HL-60/S4 (cell line): Measurements from ENCODE around the gene NKD2.

Experiments
- in situ Hi-C: fragments of 300-500 bp; cut with MboI; formaldehyde crosslinking; loops from 2 replicates; pipeline ENCODE4 v1.14.3; 2022; ENCODE audit warnings: low sequenced_read_pairs

NKD2 gene

DNA sequence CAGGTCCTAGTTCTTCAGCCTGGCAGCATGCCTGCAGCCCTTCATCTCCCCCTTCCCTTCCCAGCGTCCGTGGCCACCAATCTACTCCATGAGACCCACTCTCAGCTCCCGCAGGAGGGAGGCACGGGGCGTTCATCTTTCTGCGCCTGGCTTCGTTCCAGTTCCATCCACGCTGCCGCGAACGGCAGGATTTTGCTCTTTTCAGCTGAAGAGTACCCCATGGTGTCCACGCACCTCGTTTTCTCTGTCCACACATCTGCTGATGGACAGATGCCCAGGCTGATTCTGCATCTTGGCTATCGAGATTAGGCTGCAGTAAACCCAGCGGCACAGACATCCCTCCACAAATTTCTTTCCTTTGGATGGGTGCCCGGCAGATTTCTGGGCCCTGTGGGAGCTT lies 30.5 kb upstream of the NKD2 start:
- in situ Hi-C loops, result no loop called here

DNA sequence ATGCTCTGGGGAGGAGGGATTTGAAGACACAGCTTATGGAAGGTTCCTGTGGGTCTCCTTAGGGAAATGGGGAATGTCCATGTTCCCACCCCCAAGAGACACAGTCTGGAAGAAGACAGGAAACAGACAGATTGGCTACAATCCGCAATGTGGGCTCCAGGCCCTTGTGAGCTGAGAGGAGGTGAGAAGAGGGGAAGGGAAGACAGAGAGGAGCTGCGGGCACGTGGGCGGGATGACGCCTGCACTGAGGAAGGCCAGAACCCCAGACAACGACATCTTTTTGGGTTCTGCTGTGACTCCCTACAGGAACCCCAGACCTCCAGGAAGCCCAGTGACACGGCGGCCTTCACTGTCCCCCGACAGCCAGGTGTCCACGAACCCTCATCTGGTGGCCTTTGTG lies 29.9 kb upstream of the NKD2 start:
- in situ Hi-C loops, result no loop called here

DNA sequence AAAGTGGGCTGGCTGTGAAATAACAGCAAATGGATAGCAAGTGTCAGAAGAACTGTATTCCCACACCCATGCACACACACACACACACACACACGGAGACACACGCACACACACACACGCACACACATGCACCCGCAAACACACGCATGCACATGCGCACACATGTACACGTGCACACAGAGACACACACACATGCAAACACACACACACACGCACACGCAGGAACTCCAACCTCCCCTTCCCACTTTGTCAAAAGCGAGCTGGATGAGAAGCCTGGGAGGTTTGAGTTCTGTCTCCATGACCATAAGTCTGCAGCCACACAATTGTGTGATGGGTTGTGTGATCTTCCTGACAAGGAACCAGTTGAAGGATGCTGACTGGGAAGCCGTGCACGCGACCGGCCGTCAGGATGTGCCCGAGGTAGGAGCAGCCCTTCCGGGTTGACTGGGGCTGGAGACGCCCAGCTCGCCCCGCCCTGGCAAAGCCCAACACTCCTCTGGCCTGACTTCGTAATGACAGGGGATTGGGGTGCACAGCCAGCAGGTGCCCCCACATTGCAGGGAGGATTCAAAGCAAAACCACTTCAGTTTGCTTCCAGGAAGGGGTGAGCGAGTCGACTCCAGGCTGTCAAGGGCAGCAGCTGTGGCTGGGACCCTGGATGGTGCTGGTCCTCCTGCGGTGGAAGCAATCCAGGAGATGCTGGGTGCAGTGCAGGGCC lies 29.3 kb upstream of the NKD2 start:
- in situ Hi-C loops, result no loop called here

DNA sequence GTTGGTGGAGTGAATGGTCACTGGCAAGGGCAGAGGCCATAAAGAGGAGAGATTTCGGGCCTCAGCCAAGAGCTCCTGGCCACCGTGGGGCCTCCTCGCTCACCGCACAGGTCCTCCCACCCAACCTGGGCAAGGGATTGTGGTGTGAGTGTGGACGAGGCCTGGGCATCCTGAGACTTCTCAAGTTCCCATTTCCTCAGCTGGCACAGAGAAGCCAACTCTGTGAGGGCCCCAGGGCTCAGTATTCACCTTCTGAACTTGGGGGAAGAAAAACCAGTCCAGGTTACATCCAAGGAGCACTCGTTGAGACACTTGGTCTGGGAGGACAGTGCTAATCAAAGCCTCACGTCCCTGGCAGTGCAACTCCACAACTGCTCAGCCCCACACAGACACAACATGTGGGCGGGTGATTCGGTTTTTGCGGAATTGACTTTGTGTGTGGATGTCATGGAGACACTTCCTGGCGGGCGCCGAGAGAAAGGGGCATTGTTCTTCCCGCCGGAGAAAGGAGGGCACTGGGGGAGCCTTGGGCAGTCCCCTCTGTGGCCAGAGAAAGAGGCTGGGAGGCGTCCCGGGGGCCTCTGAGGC lies 28.5 kb upstream of the NKD2 start:
- in situ Hi-C loops, result no loop called here

DNA sequence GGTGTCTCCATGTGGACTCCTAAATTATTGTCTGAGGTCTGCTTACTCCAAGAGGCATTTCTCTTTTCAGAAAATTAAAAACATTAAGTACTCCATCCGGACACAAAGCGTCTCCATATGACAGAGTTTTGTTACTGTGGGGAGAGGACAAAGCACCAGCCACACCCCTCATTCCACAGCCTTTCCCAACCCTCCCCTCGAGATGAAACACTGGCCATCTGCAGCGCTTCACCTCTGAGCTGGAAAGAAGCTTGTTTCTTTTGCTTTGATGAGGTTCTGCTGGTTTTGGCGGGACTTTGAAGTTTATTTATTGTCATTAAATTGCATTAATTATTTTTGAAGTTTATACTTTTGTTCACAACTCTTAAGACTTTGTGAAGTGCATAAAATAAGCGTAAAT lies 27.6 kb upstream of the NKD2 start:
- in situ Hi-C loops, result no loop called here

DNA sequence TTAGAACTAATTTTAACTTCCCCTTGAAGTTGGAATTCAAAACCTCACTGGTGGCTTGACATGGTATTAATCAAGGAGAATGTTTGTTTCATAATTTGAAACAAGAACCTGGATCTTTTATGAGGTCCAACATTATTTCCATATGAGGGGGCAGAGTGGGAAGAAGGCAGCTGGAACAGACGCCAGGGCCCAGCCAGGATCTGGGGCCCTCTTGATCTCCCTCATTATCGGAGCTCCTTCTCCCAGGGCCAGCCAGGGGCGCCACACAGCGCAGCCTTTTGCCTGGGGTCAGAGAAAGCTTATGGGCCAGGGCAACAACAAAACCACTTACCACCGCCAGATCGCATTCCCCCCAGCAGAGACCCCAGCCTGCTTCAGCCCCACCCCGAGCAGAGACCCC lies 27.1 kb upstream of the NKD2 start:
- in situ Hi-C loops, result no loop called here

DNA sequence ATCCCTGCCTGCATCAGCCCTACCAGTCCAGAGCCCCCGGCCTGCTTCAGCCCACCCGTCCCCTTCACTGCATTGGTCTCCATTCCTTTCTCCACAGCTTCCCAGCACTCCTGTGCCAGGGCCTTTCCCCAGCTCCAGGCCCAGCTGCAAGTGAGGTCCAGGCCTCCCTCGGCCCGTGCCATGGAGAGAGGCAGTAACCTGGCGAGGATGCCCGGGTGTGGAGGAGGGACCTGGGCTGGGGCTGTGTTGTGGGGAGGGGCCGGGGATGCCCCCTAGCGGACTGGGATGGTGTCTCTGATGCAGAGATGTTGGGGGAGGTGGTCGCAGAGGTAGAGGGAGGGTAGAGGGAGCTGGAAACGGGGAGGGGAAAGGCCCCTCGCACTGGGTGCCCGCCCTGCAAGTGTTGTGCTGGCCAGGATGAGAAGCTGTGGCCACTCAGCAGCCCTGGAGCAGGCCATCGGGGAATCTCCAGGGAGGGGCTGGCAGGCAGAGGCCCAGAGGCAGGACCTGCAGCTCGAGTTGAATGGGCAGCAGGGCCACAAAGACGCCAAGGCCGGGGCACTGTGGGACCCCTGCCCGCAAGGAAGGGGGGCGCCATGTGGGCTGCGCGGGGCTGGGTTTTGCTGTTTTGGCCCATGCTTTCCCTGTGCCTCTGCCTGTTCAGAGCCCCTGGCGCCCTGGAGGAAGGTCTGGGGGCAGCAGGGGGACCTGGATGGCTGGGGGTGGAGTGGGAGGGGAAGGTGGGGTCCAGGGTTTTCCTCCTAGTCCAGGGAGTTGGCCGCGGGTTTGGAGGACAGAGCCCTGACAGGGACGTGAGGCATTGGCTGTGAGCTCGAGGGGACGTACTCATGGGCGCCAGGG lies 26.0 kb upstream of the NKD2 start:
- in situ Hi-C loops, result no loop called here

DNA sequence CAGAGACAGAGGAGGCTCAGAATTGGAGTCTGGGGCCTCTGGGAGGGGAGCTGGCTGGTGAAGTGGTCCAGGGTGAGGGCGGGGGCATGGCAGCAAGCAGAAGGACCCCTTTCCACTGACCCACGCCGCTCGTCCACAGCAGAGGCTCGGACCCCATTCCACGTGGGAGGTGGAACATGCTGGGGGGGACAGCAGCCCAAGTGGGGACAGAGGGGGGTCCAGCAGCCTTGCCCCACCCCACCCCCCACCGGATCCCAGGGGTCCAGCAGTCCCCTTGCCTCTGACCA lies 25.4 kb upstream of the NKD2 start:
- in situ Hi-C loops, result no loop called here

DNA sequence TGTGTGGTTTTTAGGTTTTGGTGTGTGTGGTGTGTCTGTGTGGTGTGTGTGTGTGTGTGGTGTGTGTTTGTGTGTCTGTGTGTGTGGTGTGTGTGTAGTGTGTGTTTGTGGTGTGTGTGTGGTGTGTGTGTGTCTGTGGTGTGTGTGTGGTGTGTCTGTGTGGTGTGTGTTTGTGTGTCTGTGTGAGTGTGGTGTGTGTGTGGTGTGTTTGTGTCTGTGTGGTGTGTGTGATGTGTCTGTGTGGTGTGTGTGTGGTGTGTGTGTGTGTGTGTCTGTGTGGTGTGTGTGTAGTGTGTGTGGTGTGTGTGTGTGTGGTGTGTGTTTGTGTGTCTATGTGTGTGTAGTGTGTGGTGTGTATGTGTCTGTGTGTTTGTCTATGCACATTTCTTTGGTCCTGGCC lies 25.0 kb upstream of the NKD2 start:
- in situ Hi-C loops, result no loop called here

DNA sequence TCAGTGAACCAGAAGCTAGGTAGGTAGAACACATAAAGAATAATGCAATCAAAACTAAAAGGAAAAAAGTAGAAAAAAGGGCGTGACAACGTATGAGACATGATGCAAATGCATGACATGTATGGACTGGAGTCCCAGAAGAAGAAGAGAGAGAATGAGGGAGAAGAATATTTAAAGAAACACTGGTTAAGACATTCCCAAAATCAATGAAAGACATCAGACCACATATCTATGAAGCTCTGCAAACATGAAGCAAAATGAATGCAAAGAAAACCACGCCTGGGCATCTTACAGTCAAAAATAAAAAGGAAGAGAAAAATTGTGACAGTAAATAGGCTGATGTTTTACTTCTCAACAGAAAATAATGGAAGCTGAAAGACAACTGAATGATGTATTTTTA lies 23.8 kb upstream of the NKD2 start:
- in situ Hi-C loops, result no loop called here

DNA sequence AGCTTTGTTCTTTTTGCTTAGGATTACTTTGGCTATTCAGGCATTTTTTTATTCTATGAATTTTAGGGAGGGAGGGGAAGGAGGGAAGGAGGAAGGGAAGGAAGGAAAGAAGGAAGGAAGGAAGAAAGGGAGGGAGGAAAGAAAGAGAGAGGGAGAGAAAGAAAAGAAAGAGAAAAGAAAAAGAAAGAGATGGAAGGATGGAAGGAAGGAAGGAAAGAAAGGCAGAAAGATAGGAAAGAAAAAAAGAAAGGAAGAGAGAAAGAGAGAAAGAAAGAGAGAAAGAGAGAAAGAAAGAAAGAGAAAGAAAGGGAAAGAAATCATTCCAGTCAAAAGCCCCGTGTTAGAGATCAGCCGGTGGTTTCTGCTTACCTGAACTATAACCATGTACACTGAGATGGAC lies 20.8 kb upstream of the NKD2 start:
- in situ Hi-C loops, result no loop called here

DNA sequence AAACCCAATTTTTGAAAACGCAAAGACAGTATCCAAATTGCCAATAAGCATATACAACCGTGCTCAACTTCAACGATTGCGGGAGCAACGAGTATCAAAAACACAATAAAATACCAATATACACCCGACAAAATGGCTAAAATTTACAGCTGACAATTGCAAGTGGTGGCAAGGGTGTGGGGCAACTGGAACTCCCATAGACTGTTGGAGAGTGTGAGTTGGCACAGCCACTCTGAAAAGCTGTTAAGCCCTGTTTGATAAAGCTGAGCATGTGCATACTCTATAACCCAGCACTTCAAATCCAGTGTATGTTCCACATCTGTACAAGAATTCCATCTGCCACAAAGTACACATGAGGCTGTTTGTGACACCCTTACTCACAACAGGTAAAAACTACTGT lies 20.3 kb upstream of the NKD2 start:
- in situ Hi-C loops, result no loop called here

DNA sequence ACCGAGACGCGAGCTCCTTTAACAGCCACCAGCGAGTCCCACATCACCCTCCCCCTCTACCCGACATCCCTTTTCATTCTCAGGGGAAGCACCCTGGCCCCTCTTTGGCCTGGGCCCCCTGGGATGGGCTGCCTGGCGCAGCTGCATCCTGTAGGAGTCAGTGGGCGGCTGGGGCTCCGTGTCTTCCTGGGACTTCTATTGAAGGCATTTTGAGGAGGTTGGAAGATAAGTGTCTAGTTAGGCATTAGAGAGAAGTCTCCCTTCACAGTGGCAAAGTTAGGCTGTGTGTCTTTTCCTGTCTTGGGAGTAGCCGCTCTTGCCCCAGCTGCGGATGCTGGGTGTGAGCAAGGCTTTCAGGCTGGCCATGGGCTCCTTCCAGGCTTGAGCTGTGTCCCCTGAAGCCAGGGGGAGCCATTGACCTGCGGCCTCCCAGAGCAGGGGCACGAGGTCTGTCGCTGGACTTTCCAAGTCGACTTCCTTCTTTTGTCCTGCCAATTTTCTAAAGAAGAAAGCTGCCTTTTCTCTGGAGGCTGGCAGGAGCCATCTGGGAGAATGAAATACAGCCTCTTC lies 18.6 kb upstream of the NKD2 start:
- in situ Hi-C loops, result no loop called here

DNA sequence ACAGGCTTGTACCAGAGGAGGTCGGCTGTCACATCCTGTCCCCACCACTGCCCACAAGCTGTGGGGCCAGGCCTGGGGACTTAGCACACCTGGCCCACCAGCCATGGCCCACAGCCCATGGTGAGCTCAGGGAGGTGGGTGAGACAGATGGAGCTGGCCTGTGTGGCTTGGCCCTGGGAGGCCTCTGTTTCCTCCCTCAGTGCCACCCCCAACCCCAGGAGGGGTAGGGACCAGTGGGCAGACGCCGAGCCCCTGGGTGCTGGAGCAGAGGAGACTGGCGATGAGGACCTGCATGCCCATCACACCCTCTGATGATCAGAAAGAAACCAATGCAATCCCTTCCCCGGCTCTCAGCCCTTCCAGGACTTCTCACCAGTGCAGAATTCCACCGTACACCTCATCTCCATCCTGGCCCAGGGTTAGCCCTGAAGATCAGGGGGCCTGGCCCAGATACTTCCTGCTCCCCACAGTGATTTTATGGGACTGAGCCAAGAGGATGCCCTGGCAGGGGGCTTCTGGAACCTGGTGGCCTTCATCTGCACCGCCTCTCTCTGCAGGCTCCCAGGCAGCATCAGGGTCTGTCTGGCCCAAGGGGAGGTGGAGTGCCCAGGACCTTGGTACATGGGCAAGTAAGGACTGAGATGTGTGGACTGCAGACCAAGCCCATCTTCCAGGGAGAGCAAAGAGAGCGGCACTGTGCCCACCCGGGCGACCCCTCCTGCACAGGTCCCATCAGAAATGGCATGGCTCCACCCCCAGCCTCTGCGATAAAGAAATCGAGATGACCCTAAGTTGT lies 16.9 kb upstream of the NKD2 start:
- in situ Hi-C loops, result no loop called here

DNA sequence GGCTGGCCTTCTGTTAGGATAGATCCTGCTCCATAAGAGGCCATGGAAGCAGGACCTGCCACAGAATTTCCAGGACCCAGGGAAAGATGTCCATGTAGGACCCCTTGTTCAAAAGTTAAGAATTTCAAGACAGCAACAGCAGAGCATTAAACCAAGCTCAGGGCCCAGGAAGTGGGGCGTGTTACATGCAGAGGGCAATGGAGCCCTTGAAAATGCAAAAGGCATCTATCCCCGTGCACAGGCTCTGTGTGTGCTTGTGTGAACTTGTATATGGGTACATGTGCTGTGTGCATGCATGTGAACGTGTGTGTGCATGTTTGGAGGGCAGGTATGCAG lies 14.4 kb upstream of the NKD2 start:
- in situ Hi-C loops, result no loop called here

DNA sequence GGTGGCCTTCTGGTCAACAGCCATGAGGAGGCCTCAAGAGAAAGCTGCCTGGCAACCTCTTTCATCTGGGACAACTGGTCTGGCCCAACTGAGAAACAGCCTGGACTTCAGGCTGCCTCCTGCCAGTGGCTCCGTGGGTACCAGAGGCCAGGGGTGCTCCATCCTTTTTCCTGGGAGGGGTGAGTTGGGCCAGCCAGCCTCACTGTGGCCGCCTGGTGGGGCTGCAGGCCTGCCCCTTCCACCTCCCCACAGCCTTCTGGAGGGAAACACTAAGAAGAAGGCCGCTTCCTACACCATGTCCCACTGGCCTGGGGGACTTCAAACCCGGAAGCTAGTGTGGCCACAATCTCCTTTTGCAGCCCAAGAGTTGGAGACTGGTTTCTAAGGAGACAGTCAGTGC lies 13.8 kb upstream of the NKD2 start:
- in situ Hi-C loops, result no loop called here

DNA sequence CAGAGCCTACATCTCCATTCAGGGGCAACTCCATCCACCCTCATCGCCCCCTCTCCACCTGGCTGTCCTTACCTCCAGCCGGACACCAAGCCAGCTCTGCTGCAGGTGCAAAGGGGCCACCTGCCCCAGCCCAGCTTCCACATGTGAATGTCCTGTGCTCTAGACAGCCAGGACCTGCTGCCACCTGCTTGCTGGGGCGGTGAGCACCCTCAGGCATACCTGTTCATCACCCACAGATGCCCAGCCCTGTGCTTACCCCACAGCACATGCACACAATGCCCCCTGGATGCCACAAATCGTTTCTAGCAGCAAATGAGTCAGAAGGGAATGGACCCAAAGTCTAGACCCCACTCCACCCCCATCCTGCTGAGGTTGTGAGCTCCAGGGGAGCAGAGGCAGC lies 13.3 kb upstream of the NKD2 start:
- in situ Hi-C loops, result no loop called here

DNA sequence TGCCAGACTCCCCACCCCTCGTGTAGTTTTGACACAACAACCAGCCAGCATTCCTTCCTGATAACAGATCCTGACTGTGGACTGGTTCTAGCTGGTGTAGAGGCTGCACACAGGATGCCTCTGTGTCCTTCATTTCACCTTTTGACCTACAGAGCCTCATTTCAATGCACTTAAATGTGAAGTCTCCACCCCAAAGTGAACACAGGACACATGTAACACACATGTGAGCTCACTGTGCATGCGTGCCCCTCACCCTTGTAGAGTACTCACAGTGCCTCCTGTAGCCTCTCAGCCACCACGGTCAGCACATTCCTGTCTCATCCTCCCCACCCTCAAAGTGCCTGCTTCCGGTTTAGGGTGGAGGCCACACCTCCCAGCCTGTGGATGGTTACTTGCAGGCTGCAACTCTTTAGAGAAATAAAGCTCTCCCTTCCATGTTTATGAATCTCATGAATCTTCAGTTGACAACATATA lies 11.6 kb upstream of the NKD2 start:
- in situ Hi-C loops, result no loop called here

DNA sequence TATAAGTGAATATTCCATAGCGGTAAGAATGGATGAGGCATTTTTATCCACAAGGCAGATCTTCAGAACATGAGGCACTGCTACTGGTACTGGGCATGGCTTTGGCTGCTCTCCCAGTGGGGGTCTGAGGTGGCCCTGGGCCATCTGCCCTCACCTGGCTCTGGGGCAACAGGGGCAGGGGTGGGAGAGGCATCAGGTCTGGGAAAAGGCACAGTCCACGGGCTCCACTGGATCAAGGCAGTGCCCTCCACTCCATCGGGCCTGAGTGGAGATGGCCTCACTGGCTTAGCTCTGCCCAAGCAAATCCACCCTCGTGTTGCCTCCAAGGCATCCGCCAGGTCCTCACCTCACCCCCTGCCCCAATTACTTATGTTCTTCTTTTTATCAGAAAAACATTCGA lies 10.9 kb upstream of the NKD2 start:
- in situ Hi-C loops, result no loop called here

DNA sequence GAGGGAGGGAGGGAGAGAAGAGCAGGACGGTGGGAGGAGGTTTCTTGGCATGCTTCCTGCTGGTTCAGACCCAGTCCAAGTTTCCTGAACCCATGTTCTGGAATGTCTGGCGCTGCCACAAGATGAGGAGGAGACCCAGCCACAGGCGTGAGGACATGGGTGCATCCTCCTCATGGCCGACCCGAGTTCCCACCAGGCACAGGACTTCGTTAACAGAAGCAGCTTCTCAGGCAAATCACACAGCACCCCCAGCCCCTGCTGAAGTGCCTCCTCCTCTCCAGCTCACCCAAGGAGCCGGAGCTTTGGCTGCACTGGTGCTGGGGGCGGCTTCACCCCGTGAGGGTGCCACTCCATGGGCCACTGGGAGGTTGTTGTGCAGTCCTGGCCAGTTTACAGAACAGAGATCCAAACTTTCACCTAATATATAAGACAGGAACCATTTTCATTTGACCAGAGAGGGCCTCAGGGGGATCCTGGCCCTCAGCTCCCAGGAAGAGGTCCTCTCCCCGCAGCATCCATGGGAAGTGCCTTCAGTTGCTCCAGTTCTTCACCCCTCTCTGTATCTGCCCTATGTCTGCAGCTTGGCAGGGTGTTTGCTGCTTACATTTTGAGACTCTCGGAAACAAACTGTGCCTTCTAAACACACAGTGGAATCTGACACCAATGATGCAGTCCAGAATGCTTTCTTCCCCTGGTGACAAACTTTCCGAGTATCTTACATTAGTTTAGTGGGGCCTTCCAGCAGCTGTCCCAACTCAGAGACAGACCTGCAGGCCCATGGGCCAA lies 10.2 kb upstream of the NKD2 start:
- in situ Hi-C loops, result no loop called here
